Measurements from ENCODE around the gene CDH22.

CDH22 gene

GRCh38 chr20:46291401-46291800 is 16.9 kb downstream of the CDH22 start:
- DNase-seq = no peak

GRCh38 chr20:46289432-46289831 is 18.9 kb downstream of the CDH22 start:
- DNase-seq = no peak

GRCh38 chr20:46286977-46287376 is 21.3 kb downstream of the CDH22 start:
- DNase-seq = no peak

GRCh38 chr20:46286382-46286781 is 21.9 kb downstream of the CDH22 start:
- no peak for DNase-seq

GRCh38 chr20:46285740-46286139 is 22.6 kb downstream of the CDH22 start:
- DNase-seq = no peak

- DNase-seq = no peak
Observed at GRCh38 chr20:46285072-46285471, 23.2 kb downstream of the CDH22 start.

GRCh38 chr20:46284040-46284427 is 24.3 kb downstream of the CDH22 start:
- no peak for DNase-seq

- DNase-seq = no peak
Observed at GRCh38 chr20:46283426-46284039, 24.8 kb downstream of the CDH22 start.

- no peak for DNase-seq
Observed at GRCh38 chr20:46282669-46283068, 25.6 kb downstream of the CDH22 start.

- DNase-seq = no peak
Observed at GRCh38 chr20:46279103-46279502, 29.2 kb downstream of the CDH22 start.

GRCh38 chr20:46277602-46278001 is 30.7 kb downstream of the CDH22 start:
- DNase-seq = no peak

- no peak for DNase-seq
Observed at GRCh38 chr20:46276531-46276930, 31.8 kb downstream of the CDH22 start.

GRCh38 chr20:46275091-46275490 is 33.2 kb downstream of the CDH22 start:
- no peak for DNase-seq

GRCh38 chr20:46273717-46274116 is 34.6 kb downstream of the CDH22 start:
- no peak for DNase-seq

GRCh38 chr20:46272389-46273047 is 35.8 kb downstream of the CDH22 start:
- no peak for DNase-seq

GRCh38 chr20:46270977-46271744 is 37.1 kb downstream of the CDH22 start:
- DNase-seq = no peak

GRCh38 chr20:46269372-46269771 is 38.9 kb downstream of the CDH22 start:
- DNase-seq = no peak

- no peak for DNase-seq
Observed at GRCh38 chr20:46268662-46269061, 39.6 kb downstream of the CDH22 start.

GRCh38 chr20:46268131-46268614 is 40.1 kb downstream of the CDH22 start:
- no peak for DNase-seq

GRCh38 chr20:46267108-46268105 is 40.9 kb downstream of the CDH22 start:
- DNase-seq = no peak

- DNase-seq = no peak
Observed at GRCh38 chr20:46265539-46265938, 42.8 kb downstream of the CDH22 start.

- DNase-seq = no peak
Observed at GRCh38 chr20:46264391-46265266, 43.7 kb downstream of the CDH22 start.

Measured in SHP77 treated with DMSO at 0.1 percent for 48 hours (cell line).